Esophagus muscularis mucosa (tissue), 3 donors: ENCODE data around the gene SHE.

ENCODE experiments used
- CTCF ChIP-seq, 3 experiments: fragments of 200-600 bp in 2 of 3; fragments of 450-650 bp in 1 of 3; sonication (generic) in 2 of 3; IDR thresholded peaks; one replicate each; pipeline ENCODE4 v1.5.1; 2017 to 2019; ENCODE audit warnings: antibody characterized with exemption in 3 of 3, mild to moderate bottlenecking in 2 of 3, moderate library complexity in 1 of 3
- POLR2A ChIP-seq: fragments of 450-650 bp; IDR thresholded peaks from one replicate; pipeline ENCODE4 v1.6.1; 2017; ENCODE audit warnings: antibody characterized with exemption, moderate library complexity, mild to moderate bottlenecking, low read depth

- TF ChIP-seq POLR2A, result no peak
- no peak for TF ChIP-seq CTCF (IDR thresholded peaks at IDR 0.05)
Measured at GRCh38 chr1:154539486-154540483, 37.6 kb upstream of the SHE start.
